H9 (cell line): Measurements from ENCODE around the gene NEK8. TPM values are rescaled to one million over a fixed set of nuclear protein-coding genes. Genes with fewer than 3 reads are reported as not detected.

ENCODE experiments used
- DNase-seq: peaks from one replicate; pipeline ENCODE4 v3.0.0-alpha.2; 2017
- H2AFZ ChIP-seq: one replicate; pipeline ENCODE4 v1.6.1; 2013; ENCODE audit warnings: mild to moderate bottlenecking, low read length, control low read depth, moderate library complexity
- H2AK5ac ChIP-seq: 2 replicates; pipeline ENCODE4 v1.6.1; 2013; ENCODE audit warnings: low read length, control low read depth, mixed read lengths; ENCODE audit not compliant: insufficient read length
- H2BK120ac ChIP-seq: one replicate; pipeline ENCODE4 v1.6.1; 2013; ENCODE audit warnings: low read depth, mild to moderate bottlenecking, low read length, control low read depth, inconsistent platforms; ENCODE audit not compliant: poor library complexity, severe bottlenecking
- H2BK12ac ChIP-seq: 2 replicates; pipeline ENCODE4 v1.6.1; 2013; ENCODE audit warnings: low read length, control low read depth, mixed read lengths, low read depth; ENCODE audit not compliant: insufficient read length
- H2BK15ac ChIP-seq: 2 replicates; pipeline ENCODE4 v1.6.1; 2013; ENCODE audit warnings: low read depth, low read length, control low read depth
- H2BK20ac ChIP-seq: one replicate; pipeline ENCODE4 v1.6.1; 2013; ENCODE audit warnings: low read depth, mild to moderate bottlenecking, low read length, control low read depth, inconsistent platforms; ENCODE audit not compliant: poor library complexity, severe bottlenecking
- H2BK5ac ChIP-seq: 2 replicates; pipeline ENCODE4 v1.6.1; 2013; ENCODE audit warnings: low read length, control low read depth, mixed read lengths; ENCODE audit not compliant: insufficient read length
- H3K14ac ChIP-seq: 2 replicates; pipeline ENCODE4 v1.6.1; 2013; ENCODE audit warnings: low read length, control low read depth; ENCODE audit not compliant: insufficient read depth
- H3K18ac ChIP-seq: 2 replicates; pipeline ENCODE4 v1.6.1; 2013; ENCODE audit warnings: low read depth, mild to moderate bottlenecking, mixed read lengths, low read length, control low read depth; ENCODE audit not compliant: insufficient read length
- H3K23ac ChIP-seq: 2 replicates; pipeline ENCODE4 v1.6.1; 2013; ENCODE audit warnings: low read length, control low read depth, mixed read lengths, low read depth; ENCODE audit not compliant: insufficient read length
- H3K23me2 ChIP-seq: 2 replicates; pipeline ENCODE4 v1.6.1; 2013; ENCODE audit warnings: low read depth, mild to moderate bottlenecking, mixed read lengths, low read length, control low read depth; ENCODE audit not compliant: insufficient read length, poor library complexity, severe bottlenecking
- H3K27ac ChIP-seq: 2 replicates; pipeline ENCODE4 v1.5.1; 2013; ENCODE audit warnings: low read length, control low read depth, mixed read lengths, low read depth; ENCODE audit not compliant: insufficient read length
- H3K27me3 ChIP-seq: 2 replicates; pipeline ENCODE4 v1.6.1; 2013; ENCODE audit warnings: low read length, control low read depth, inconsistent platforms; ENCODE audit not compliant: insufficient read depth
- H3K4ac ChIP-seq: 2 replicates; pipeline ENCODE4 v1.6.1; 2013; ENCODE audit warnings: low read depth, mild to moderate bottlenecking, control low read depth, inconsistent platforms, low read length, moderate library complexity
- H3K4me1 ChIP-seq: 2 replicates; pipeline ENCODE4 v1.6.1; 2013; ENCODE audit warnings: low read length, control low read depth, inconsistent platforms; ENCODE audit not compliant: insufficient read depth
- H3K4me2 ChIP-seq: 2 replicates; pipeline ENCODE4 v1.6.1; 2013; ENCODE audit warnings: low read length, control low read depth, mixed read lengths; ENCODE audit not compliant: insufficient read length, insufficient read depth
- H3K56ac ChIP-seq: 2 replicates; pipeline ENCODE4 v1.6.1; 2013; ENCODE audit warnings: low read depth, mild to moderate bottlenecking, mixed read lengths, low read length, control low read depth; ENCODE audit not compliant: insufficient read length
- H3K79me1 ChIP-seq: 2 replicates; pipeline ENCODE4 v1.6.1; 2013; ENCODE audit warnings: low read depth, mild to moderate bottlenecking, moderate library complexity, low read length, control low read depth, inconsistent platforms; ENCODE audit not compliant: insufficient read depth, poor library complexity, severe bottlenecking
- H3K79me2 ChIP-seq: 2 replicates; pipeline ENCODE4 v1.6.1; 2013; ENCODE audit warnings: low read length, control low read depth, inconsistent platforms; ENCODE audit not compliant: insufficient read depth
- H3K9ac ChIP-seq: 2 replicates; pipeline ENCODE4 v1.6.1; 2013; ENCODE audit warnings: low read length, control low read depth, mixed read lengths; ENCODE audit not compliant: insufficient read length; ENCODE audit errors: extremely low read depth
- H3K9me3 ChIP-seq: one replicate; pipeline ENCODE4 v1.6.1; 2013; ENCODE audit warnings: low read depth, low read length, inconsistent platforms; ENCODE audit not compliant: control insufficient read depth
- H3T11ph ChIP-seq: one replicate; pipeline ENCODE4 v1.6.1; 2013; ENCODE audit warnings: mild to moderate bottlenecking, low read length, control low read depth, inconsistent platforms
- H4K20me1 ChIP-seq: one replicate; pipeline ENCODE4 v1.6.1; 2013; ENCODE audit not compliant: control insufficient read depth, insufficient read length, insufficient read depth
- H4K5ac ChIP-seq: 2 replicates; pipeline ENCODE4 v1.6.1; 2013; ENCODE audit warnings: low read depth, mild to moderate bottlenecking, mixed read lengths, low read length, control low read depth; ENCODE audit not compliant: insufficient read length
- H4K8ac ChIP-seq: replicated peaks from 2 replicates; pipeline ENCODE4 v1.6.1; 2013; ENCODE audit warnings: low read length, control low read depth, mixed read lengths, low read depth; ENCODE audit not compliant: insufficient read length
- H4K91ac ChIP-seq: 2 replicates; pipeline ENCODE4 v1.6.1; 2013; ENCODE audit warnings: low read depth, mild to moderate bottlenecking, moderate library complexity, mixed read lengths, low read length, control low read depth; ENCODE audit not compliant: insufficient read length
- H3K27ac Mint-ChIP-seq, 3 experiments: 2 replicates in 2 of 3; 3 replicates in 1 of 3; pipeline ENCODE4 v1.8.0; 2020 to 2021; ENCODE audit warnings: mixed read lengths in 3 of 3, mild to moderate bottlenecking in 1 of 3, moderate library complexity in 1 of 3
- H3K27me3 Mint-ChIP-seq: 2 replicates; pipeline ENCODE4 v1.8.0; 2021; ENCODE audit warnings: low read depth, mild to moderate bottlenecking, moderate library complexity, mixed read lengths
- H3K36me3 Mint-ChIP-seq, 3 experiments: 2 replicates in 2 of 3; 3 replicates in 1 of 3; pipeline ENCODE4 v1.8.0; 2020 to 2021; ENCODE audit warnings: low read depth in 3 of 3, mixed read lengths in 3 of 3; ENCODE audit not compliant: insufficient read depth in 1 of 3
- H3K4me1 Mint-ChIP-seq, 2 experiments: 2 replicates each; pipeline ENCODE4 v1.8.0; 2020; ENCODE audit warnings: mixed read lengths in 2 of 2
- H3K4me3 Mint-ChIP-seq, 2 experiments: 2 replicates in 1 of 2; 3 replicates in 1 of 2; pipeline ENCODE4 v1.8.0; 2020 to 2021; ENCODE audit warnings: mild to moderate bottlenecking in 2 of 2, mixed read lengths in 2 of 2, moderate library complexity in 1 of 2
- H3K9me3 Mint-ChIP-seq, 2 experiments: 2 replicates in 1 of 2; 3 replicates in 1 of 2; pipeline ENCODE4 v1.8.0; 2020; ENCODE audit warnings: mild to moderate bottlenecking in 2 of 2, mixed read lengths in 2 of 2, moderate library complexity in 1 of 2
- WGBS: extraction: QIAGEN DNeasy Blood & Tissue Kit; methylation state at CpG from one replicate; pipeline ENCODE4 v1.1.7; 2013; ENCODE audit warnings: missing lambda C conversion rate, low lambda C conversion rate, mixed read lengths; ENCODE audit not compliant: insufficient read length; ENCODE audit errors: extremely low coverage; 5-methylcytosine and 5-hydroxymethylcytosine counted together
- total RNA-seq: library from RNA; stranded (reverse); gene quantifications from 2 replicates; pipeline ENCODE4 v1.2.1, GENCODE V29; 2021
- TF ChIP-seq, protein P1 (sequence below): fragments of 200-600 bp; sonication (generic); conservative IDR thresholded peaks from 3 replicates; pipeline ENCODE4 v1.8.0; 2021; ENCODE audit warnings: antibody characterized with exemption, mild to moderate bottlenecking

The NEK8 gene
- total RNA-seq, 1 experiment from 2014 or later, result 18.8 TPM

GRCh38 chr17:28783161-28783560 lies 54.6 kb downstream of the NEK8 start:
- no peak overlapping the region for H4K91ac ChIP-seq
- Mint-ChIP-seq H3K4me3 (no peak overlapping the region), H3K27ac (no peak overlapping the region), H3K36me3 (peaks cover 15 to 36% (median 16%) of the 10 kb centered on the region in 3 experiments; a peak in 6 of 7 replicates), H3K27me3 (no peaks in the 10 kb centered on the region), H3K4me1 (peaks cover 0 to 4% of the 10 kb centered on the region in 2 experiments; a peak in 2 of 4 replicates), H3K9me3 (no peaks in the 10 kb centered on the region; a peak in 1 of 5 replicates)
- no peak overlapping the region for H3K4me2 ChIP-seq
- no peak overlapping the region for H4K8ac ChIP-seq
- peaks cover 5% of the 10 kb centered on the region; the same call in 1 of the 2 replicates for H3K79me2 ChIP-seq
- no peak overlapping the region for H3T11ph ChIP-seq
- no peak for DNase-seq
- no peak overlapping the region for H3K56ac ChIP-seq
- peaks cover 5% of the 10 kb centered on the region for H3K79me1 ChIP-seq
- H3K9ac ChIP-seq, result no peak overlapping the region
- no peak overlapping the region for H3K27ac ChIP-seq
- H2AFZ ChIP-seq, result no peak overlapping the region
- H3K23me2 ChIP-seq, result no peaks in the 10 kb centered on the region
- H3K9me3 ChIP-seq, result no peaks in the 10 kb centered on the region
- no peak overlapping the region for H3K18ac ChIP-seq
- H2BK5ac ChIP-seq, result no peak overlapping the region
- no peaks in the 10 kb centered on the region for H3K4me1 ChIP-seq
- no peak overlapping the region for H3K4ac ChIP-seq
- no peak overlapping the region for H2BK120ac ChIP-seq
- no peak overlapping the region for H2BK20ac ChIP-seq
- no peak overlapping the region for H4K5ac ChIP-seq
- no peaks in the 10 kb centered on the region for H4K20me1 ChIP-seq
- TF ChIP-seq, protein P1, sequence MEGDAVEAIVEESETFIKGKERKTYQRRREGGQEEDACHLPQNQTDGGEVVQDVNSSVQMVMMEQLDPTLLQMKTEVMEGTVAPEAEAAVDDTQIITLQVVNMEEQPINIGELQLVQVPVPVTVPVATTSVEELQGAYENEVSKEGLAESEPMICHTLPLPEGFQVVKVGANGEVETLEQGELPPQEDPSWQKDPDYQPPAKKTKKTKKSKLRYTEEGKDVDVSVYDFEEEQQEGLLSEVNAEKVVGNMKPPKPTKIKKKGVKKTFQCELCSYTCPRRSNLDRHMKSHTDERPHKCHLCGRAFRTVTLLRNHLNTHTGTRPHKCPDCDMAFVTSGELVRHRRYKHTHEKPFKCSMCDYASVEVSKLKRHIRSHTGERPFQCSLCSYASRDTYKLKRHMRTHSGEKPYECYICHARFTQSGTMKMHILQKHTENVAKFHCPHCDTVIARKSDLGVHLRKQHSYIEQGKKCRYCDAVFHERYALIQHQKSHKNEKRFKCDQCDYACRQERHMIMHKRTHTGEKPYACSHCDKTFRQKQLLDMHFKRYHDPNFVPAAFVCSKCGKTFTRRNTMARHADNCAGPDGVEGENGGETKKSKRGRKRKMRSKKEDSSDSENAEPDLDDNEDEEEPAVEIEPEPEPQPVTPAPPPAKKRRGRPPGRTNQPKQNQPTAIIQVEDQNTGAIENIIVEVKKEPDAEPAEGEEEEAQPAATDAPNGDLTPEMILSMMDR, result no peak
- no peak overlapping the region for H2BK15ac ChIP-seq
- no peak overlapping the region for H2BK12ac ChIP-seq
- no peaks in the 10 kb centered on the region for H3K27me3 ChIP-seq
- WGBS, result no CpG with 5 or more reads among the region's 3 CpGs
- H3K23ac ChIP-seq, result no peak overlapping the region
- H3K14ac ChIP-seq, result no peak overlapping the region
- no peak overlapping the region for H2AK5ac ChIP-seq
